Liver (tissue), 9 donors: ENCODE measurements around the gene MSANTD4. TPM values are rescaled to one million over a fixed set of nuclear protein-coding genes. Genes with fewer than 3 reads are reported as not detected.
"Not testable (repeated sequence)": the region's sequence is repeated elsewhere in the genome, so short reads cannot be mapped to it uniquely, and the experiment has no call there.

Experiments
- DNase-seq: peaks from one replicate; pipeline ENCODE4 v3.0.0-alpha.2; 2017; ENCODE audit warnings: low spot score
- H3K27ac ChIP-seq, 2 donors: one replicate each; pipeline ENCODE4 v1.7.0; 2013; ENCODE audit warnings: inconsistent platforms in 2 of 2, low read length in 2 of 2, control low read depth in 1 of 2, low read depth in 1 of 2, mild to moderate bottlenecking in 1 of 2
- H3K27me3 ChIP-seq, 4 donors: one replicate each; pipeline versions ENCODE4 v1.6.1 to v1.7.0; 2013; ENCODE audit warnings: low read length in 3 of 4, inconsistent platforms in 1 of 4, mild to moderate bottlenecking in 1 of 4, moderate library complexity in 1 of 4; ENCODE audit not compliant: control insufficient read depth in 4 of 4, insufficient read depth in 4 of 4
- H3K36me3 ChIP-seq, 4 donors: one replicate each; pipeline versions ENCODE4 v1.6.1 to v1.7.0; 2013; ENCODE audit warnings: low read length in 3 of 4, mild to moderate bottlenecking in 3 of 4, low read depth in 1 of 4, moderate library complexity in 1 of 4; ENCODE audit not compliant: control insufficient read depth in 4 of 4, insufficient read depth in 3 of 4
- H3K4me1 ChIP-seq, 4 donors: one replicate each; pipeline versions ENCODE4 v1.6.1 to v1.7.0; 2013; ENCODE audit warnings: low read length in 3 of 4, mild to moderate bottlenecking in 3 of 4, moderate library complexity in 1 of 4; ENCODE audit not compliant: control insufficient read depth in 4 of 4, insufficient read depth in 4 of 4
- H3K4me3 ChIP-seq, 3 donors: one replicate each; pipeline versions ENCODE4 v1.6.1 to v1.7.0; 2013; ENCODE audit warnings: low read length in 3 of 3, control low read depth in 1 of 3, low read depth in 1 of 3, mild to moderate bottlenecking in 1 of 3
- H3K9ac ChIP-seq, 2 donors: one replicate each; pipeline ENCODE4 v1.7.0; 2013; ENCODE audit warnings: low read length in 2 of 2, mild to moderate bottlenecking in 2 of 2, moderate library complexity in 2 of 2, control low read depth in 1 of 2, low read depth in 1 of 2
- H3K9me3 ChIP-seq, 4 donors: one replicate each; pipeline versions ENCODE4 v1.6.1 to v1.7.0; 2013; ENCODE audit warnings: low read length in 3 of 4; ENCODE audit not compliant: control insufficient read depth in 4 of 4
- FOXA2 ChIP-seq: IDR thresholded peaks from 2 replicates; pipeline ENCODE4 v1.6.1; 2016; ENCODE audit warnings: antibody characterized with exemption
- HNF4A ChIP-seq, 2 donors: conservative IDR thresholded peaks; 2 replicates each; pipeline ENCODE4 v1.6.1; 2016; ENCODE audit warnings: antibody characterized with exemption in 2 of 2, mild to moderate bottlenecking in 2 of 2
- HNF4G ChIP-seq: IDR thresholded peaks from 2 replicates; pipeline ENCODE4 v1.6.1; 2016; ENCODE audit warnings: antibody characterized with exemption
- JUND ChIP-seq, 2 donors: IDR thresholded peaks; 2 replicates each; pipeline ENCODE4 v1.6.1; 2016; ENCODE audit warnings: antibody characterized with exemption in 2 of 2
- MAX ChIP-seq: IDR thresholded peaks from 2 replicates; pipeline ENCODE4 v1.6.1; 2016; ENCODE audit warnings: antibody characterized with exemption
- NR2F2 ChIP-seq: IDR thresholded peaks from 2 replicates; pipeline ENCODE4 v1.6.1; 2016; ENCODE audit warnings: antibody characterized with exemption
- RXRA ChIP-seq, 2 donors: IDR thresholded peaks; 2 replicates each; pipeline ENCODE4 v1.6.1; 2017 to 2018; ENCODE audit warnings: antibody characterized with exemption in 2 of 2, mild to moderate bottlenecking in 1 of 2
- SP1 ChIP-seq: IDR thresholded peaks from 2 replicates; pipeline ENCODE4 v1.6.1; 2018; ENCODE audit warnings: antibody characterized with exemption, mild to moderate bottlenecking
- TAF1 ChIP-seq: conservative IDR thresholded peaks from 2 replicates; pipeline ENCODE4 v1.6.1; 2016; ENCODE audit warnings: antibody characterized with exemption, mild to moderate bottlenecking
- YY1 ChIP-seq: IDR thresholded peaks from 2 replicates; pipeline ENCODE4 v1.6.1; 2016; ENCODE audit warnings: antibody characterized with exemption, mild to moderate bottlenecking
- WGBS: extraction: QIAGEN DNeasy Blood & Tissue Kit; methylation state at CpG from one replicate; pipeline ENCODE4 v1.1.7; 2013; 5-methylcytosine and 5-hydroxymethylcytosine counted together
- polyA plus RNA-seq, 2 donors: library from polyadenylated mRNA; stranded (reverse) in 1 of 2; unstranded in 1 of 2; fragments of 200-250 nt in 1 of 2; fragments of >200 nt in 1 of 2; fragmentation: Nextera tagmentation in 1 of 2; extraction: Ambion mirVana in 1 of 2; gene quantifications; one replicate each; pipeline versions ENCODE4 v1.2.1 to v1.2.3, GENCODE V29; 2013 to 2015
- total RNA-seq, 2 donors: library from RNA; depleted of rRNA; stranded (reverse); fragments of >200 nt; gene quantifications; one replicate each; pipeline ENCODE4 v1.2.3, GENCODE V29; 2014
- TF ChIP-seq, protein P1 (sequence below): IDR thresholded peaks from 2 replicates; pipeline ENCODE4 v1.6.1; 2016; ENCODE audit warnings: antibody characterized with exemption
- donor health status: healthy.
- donor health status: healthy.
- donor health status: healthy.
- donor health status: healthy.
- donor health status: healthy.

MSANTD4 gene
- total and polyA plus RNA-seq, 4 donors = 2.1 to 8.7 (median 5.7) TPM

- TF ChIP-seq SP1 = no peak
- TF ChIP-seq HNF4A (conservative IDR thresholded peaks at IDR 0.05) = no peak
- no peak for TF ChIP-seq NR2F2
- TF ChIP-seq HNF4G = no peak
- no peak overlapping the region for H3K9ac ChIP-seq
- H3K27ac ChIP-seq = no peak overlapping the region
- no peaks in the 10 kb centered on the region for H3K36me3 ChIP-seq
- H3K4me1 ChIP-seq = no peaks in the 10 kb centered on the region
- WGBS = 100% methylated on average over 1 of the region's 1 CpG
- H3K27me3 ChIP-seq = no peaks in the 10 kb centered on the region
- no peak for DNase-seq
- no peak overlapping the region for H3K4me3 ChIP-seq
- no peaks in the 10 kb centered on the region for H3K9me3 ChIP-seq
These were observed 40.2 kb upstream of the MSANTD4 start for GRCh38 chr11:106061954-106062949.

GRCh38 chr11:106061249-106061784 is 39.3 kb upstream of the MSANTD4 start:
- H3K4me3 ChIP-seq = no peak overlapping the region
- TF ChIP-seq, protein P1, sequence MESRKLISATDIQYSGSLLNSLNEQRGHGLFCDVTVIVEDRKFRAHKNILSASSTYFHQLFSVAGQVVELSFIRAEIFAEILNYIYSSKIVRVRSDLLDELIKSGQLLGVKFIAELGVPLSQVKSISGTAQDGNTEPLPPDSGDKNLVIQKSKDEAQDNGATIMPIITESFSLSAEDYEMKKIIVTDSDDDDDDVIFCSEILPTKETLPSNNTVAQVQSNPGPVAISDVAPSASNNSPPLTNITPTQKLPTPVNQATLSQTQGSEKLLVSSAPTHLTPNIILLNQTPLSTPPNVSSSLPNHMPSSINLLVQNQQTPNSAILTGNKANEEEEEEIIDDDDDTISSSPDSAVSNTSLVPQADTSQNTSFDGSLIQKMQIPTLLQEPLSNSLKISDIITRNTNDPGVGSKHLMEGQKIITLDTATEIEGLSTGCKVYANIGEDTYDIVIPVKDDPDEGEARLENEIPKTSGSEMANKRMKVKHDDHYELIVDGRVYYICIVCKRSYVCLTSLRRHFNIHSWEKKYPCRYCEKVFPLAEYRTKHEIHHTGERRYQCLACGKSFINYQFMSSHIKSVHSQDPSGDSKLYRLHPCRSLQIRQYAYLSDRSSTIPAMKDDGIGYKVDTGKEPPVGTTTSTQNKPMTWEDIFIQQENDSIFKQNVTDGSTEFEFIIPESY = no peak
- TF ChIP-seq JUND (IDR thresholded peaks at IDR 0.05) = no peak
- TF ChIP-seq HNF4A (conservative IDR thresholded peaks at IDR 0.05) = no peak
- no peak for TF ChIP-seq MAX
- TF ChIP-seq TAF1 = no peak
- H3K9ac ChIP-seq = no peak overlapping the region
- no peaks in the 10 kb centered on the region for H3K4me1 ChIP-seq
- no peak overlapping the region for H3K27ac ChIP-seq
- DNase-seq = no peak
- no peaks in the 10 kb centered on the region for H3K9me3 ChIP-seq
- no peaks in the 10 kb centered on the region for H3K36me3 ChIP-seq
- H3K27me3 ChIP-seq = no peaks in the 10 kb centered on the region

- Histone ChIP-seq H3K27me3 (no peaks in the 10 kb centered on the region), H3K4me3 (no peak overlapping the region), H3K36me3 (no peaks in the 10 kb centered on the region), H3K27ac (no peak overlapping the region), H3K9me3 (no peaks in the 10 kb centered on the region), H3K4me1 (peaks cover 0 to 1% (median 0%) of the 10 kb centered on the region in 4 donors), H3K9ac (no peak overlapping the region)
- no peak for TF ChIP-seq NR2F2
- TF ChIP-seq MAX = no peak
- TF ChIP-seq YY1 = no peak
- no peak for TF ChIP-seq RXRA (IDR thresholded peaks at IDR 0.05)
- no peak for TF ChIP-seq FOXA2
- 93% methylated on average over 1 of the region's 1 CpG for WGBS
- no peak for DNase-seq
These were observed 37.6 kb upstream of the MSANTD4 start for GRCh38 chr11:106059617-106060016.

GRCh38 chr11:106058377-106058776 is 36.3 kb upstream of the MSANTD4 start:
- not testable (repeated sequence) for H3K4me1 ChIP-seq, DNase-seq, H3K4me3 ChIP-seq, H3K9ac ChIP-seq, H3K27ac ChIP-seq, H3K36me3 ChIP-seq, H3K27me3 ChIP-seq, H3K9me3 ChIP-seq
- 98% methylated on average over 14 of the region's 14 CpGs for WGBS
